BE2C (cell line): ENCODE measurements around the gene CYTH4.
A peak's percentile ranks its signal among the peaks of the same experiment; 100 is the strongest.

Experiments used
- DNase-seq: peaks from one replicate; pipeline ENCODE4 v3.0.0-alpha.2; 2020
- H3K27me3 ChIP-seq: fragments of 250-450 bp; sonication (Bioruptor Pico); 2 replicates; pipeline ENCODE4 v1.5.1; 2020; ENCODE audit warnings: mild to moderate bottlenecking
- H3K36me3 ChIP-seq: fragments of 250-450 bp; sonication (Bioruptor Pico); 2 replicates; pipeline ENCODE4 v1.5.1; 2020; ENCODE audit warnings: mild to moderate bottlenecking
- H3K4me1 ChIP-seq: fragments of 250-450 bp; sonication (Bioruptor Pico); 2 replicates; pipeline ENCODE4 v1.5.1; 2020
- H3K4me3 ChIP-seq: 2 replicates; pipeline ENCODE4 v1.5.1; 2011; ENCODE audit warnings: low read depth, low read length
- H3K9me3 ChIP-seq: fragments of 250-450 bp; sonication (Bioruptor Pico); 2 replicates; pipeline ENCODE4 v1.5.1; 2020
- CTCF ChIP-seq: IDR thresholded peaks from 2 replicates; pipeline ENCODE4 v1.5.1; 2012; ENCODE audit warnings: mild to moderate bottlenecking, low read depth, low read length

CYTH4 gene

GRCh38 chr22:37267135-37267587 lies 15.1 kb upstream of the CYTH4 start:
- peak; percentile 79 for TF ChIP-seq CTCF
- H3K4me3 ChIP-seq = peak overlapping the region; percentile 61
- DNase-seq = peak; percentile 76

GRCh38 chr22:37267661-37268413 lies 14.5 kb upstream of the CYTH4 start:
- no peak for DNase-seq
- H3K4me3 ChIP-seq = no peak overlapping the region

More at GRCh38 chr22:37267135-37267587, 15.1 kb upstream of the CYTH4 start:
- no peaks in the 10 kb centered on the region for H3K27me3 ChIP-seq
- H3K9me3 ChIP-seq = peaks cover 10% of the 10 kb centered on the region
- H3K36me3 ChIP-seq = no peaks in the 10 kb centered on the region
- no peaks in the 10 kb centered on the region for H3K4me1 ChIP-seq

GRCh38 chr22:37269936-37270678 lies 12.2 kb upstream of the CYTH4 start:
- Histone ChIP-seq H3K4me1 (no peaks in the 10 kb centered on the region), H3K9me3 (no peaks in the 10 kb centered on the region), H3K27me3 (no peaks in the 10 kb centered on the region), H3K4me3 (no peak overlapping the region), H3K36me3 (no peaks in the 10 kb centered on the region)
- no peak for DNase-seq
- TF ChIP-seq CTCF = no peak

More at GRCh38 chr22:37267661-37268413, 14.5 kb upstream of the CYTH4 start:
- Histone ChIP-seq H3K36me3 (no peaks in the 10 kb centered on the region), H3K27me3 (no peaks in the 10 kb centered on the region), H3K4me1 (no peaks in the 10 kb centered on the region), H3K9me3 (peaks cover 10% of the 10 kb centered on the region)
- TF ChIP-seq CTCF = no peak

GRCh38 chr22:37270928-37271650 lies 11.2 kb upstream of the CYTH4 start:
- no peaks in the 10 kb centered on the region for H3K27me3 ChIP-seq
- no peaks in the 10 kb centered on the region for H3K36me3 ChIP-seq
- no peak overlapping the region for H3K4me3 ChIP-seq
- H3K4me1 ChIP-seq = no peaks in the 10 kb centered on the region
- no peak for DNase-seq
- no peaks in the 10 kb centered on the region for H3K9me3 ChIP-seq
- no peak for TF ChIP-seq CTCF

- Histone ChIP-seq H3K36me3 (no peaks in the 10 kb centered on the region), H3K4me1 (no peaks in the 10 kb centered on the region), H3K4me3 (no peak overlapping the region), H3K27me3 (no peaks in the 10 kb centered on the region), H3K9me3 (no peaks in the 10 kb centered on the region)
- TF ChIP-seq CTCF = no peak
- DNase-seq = no peak
Measured at GRCh38 chr22:37273126-37273845, 9.0 kb upstream of the CYTH4 start.
